ENCODE measurements around the gene PPFIBP1.

DNA sequence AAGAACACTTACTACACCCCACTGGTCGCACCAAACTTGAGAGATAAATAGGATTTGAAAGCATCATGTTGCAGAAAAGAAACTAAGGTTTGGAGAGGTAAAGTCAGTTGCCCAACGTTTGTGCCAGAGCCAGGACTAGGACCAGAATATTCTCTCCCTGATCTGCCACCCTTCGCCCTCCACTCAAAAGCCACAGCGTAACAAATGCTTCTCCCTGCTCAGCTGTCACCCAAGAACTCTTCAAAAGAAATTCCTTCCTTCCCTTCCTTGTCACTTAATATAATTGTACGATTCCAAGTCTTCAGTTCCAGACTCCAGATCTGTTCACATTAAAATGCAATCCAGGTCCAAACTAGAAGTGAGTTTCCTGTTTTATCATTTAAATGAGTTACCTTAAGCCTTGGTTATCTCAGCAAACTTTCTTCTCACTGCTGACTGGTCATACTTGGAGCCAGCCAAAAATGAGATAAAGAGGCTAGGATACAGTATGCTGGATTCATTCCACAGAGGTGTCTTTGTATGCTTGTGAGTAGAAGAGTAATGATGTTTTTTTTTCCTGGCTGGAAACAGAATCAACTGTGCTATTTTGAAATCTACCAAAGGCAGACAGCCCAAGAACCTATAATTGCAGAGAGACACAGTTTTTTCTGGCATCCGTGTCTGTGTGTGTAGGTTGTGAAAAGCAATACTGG, 12.8 kb upstream of the PPFIBP1 start:
- TF ChIP-seq POLR2A (IDR thresholded peaks at IDR 0.05) (no peak), CTCF (IDR thresholded peaks at IDR 0.05) (no peak)
